Testis (tissue), 2 donors: ENCODE measurements around the gene NAP1L5.

ENCODE experiments used
- CTCF ChIP-seq, 3 experiments: fragments of 450-650 bp in 2 of 3; fragments of 200-600 bp in 1 of 3; sonication (generic) in 1 of 3; IDR thresholded peaks; one replicate each; pipeline ENCODE4 v1.5.1; 2016 to 2019; ENCODE audit warnings: antibody characterized with exemption in 3 of 3, mild to moderate bottlenecking in 2 of 3, moderate library complexity in 1 of 3
- POLR2A ChIP-seq: fragments of 450-650 bp; IDR thresholded peaks from one replicate; pipeline ENCODE4 v1.6.1; 2017; ENCODE audit warnings: antibody characterized with exemption, mild to moderate bottlenecking, moderate library complexity

DNA sequence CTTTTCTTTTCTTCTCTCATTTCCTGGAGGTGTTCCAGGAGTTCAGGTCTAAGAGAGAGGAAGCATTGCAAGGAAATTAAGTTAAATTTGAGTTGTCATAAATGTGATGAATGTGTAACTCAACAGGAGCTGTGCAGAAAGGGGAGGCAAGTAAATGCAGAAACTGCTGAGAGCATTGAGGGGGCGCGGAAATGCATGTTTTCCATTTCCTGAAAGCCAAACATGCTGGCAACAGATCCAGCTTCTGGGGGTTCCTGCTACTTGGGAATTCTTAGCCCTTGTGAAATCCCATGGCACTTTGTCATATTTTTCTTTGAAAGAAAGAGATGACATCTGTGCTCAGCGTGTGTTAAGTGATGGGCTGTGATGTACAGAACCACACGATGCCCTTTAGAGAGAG, 33.8 kb upstream of the NAP1L5 start:
- TF ChIP-seq CTCF (IDR thresholded peaks at IDR 0.05) (no peak), POLR2A (no peak)
